ENCODE data around the gene TMEM123. TPM values are rescaled to one million over a fixed set of nuclear protein-coding genes. Genes with fewer than 3 reads are reported as not detected.

The TMEM123 gene
- total and polyA plus RNA-seq, 2 of the 13 experiments (the other 11 are each of a cell fraction or from before 2014, with no cell fraction given), result 365 to 2,761 TPM

DNA sequence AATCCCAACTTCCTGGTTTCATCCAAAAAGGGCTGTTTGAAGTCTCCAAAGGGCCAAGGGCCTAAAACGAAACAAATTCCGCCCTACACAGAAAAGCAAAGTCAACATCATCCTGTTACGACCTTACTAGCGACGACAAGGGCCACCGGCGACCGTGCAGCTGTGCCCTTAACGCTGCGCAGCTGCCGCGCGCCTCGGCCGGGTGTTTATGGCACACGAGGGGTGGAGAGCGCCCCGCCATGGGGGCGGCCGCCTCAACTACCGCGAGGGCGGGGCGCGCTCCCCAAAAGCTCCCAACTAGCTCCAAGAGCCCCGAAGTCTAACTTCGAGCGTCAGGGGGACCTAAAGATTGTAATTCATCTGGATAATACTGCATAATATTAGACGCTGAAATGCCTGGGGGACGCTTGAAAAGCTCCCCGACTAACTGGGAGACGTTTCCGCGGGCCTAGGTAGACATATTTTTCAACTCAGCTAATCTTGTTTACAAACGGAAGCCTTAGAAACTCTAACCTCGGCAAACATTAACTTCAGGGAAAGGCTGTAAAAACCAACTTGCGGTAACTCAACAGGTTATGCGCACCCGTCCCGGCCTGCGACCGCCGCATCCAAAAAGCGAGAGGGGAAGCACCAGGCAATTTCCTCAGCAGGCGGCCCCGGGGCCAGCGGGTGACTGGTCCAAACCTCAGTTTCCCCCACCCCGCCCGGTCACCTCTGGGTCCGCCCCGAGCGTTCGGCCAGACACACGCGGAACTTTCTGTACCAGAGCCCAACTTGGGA is 694 bp downstream of the TMEM123 start (continued):
- TF ChIP-seq, protein P1, sequence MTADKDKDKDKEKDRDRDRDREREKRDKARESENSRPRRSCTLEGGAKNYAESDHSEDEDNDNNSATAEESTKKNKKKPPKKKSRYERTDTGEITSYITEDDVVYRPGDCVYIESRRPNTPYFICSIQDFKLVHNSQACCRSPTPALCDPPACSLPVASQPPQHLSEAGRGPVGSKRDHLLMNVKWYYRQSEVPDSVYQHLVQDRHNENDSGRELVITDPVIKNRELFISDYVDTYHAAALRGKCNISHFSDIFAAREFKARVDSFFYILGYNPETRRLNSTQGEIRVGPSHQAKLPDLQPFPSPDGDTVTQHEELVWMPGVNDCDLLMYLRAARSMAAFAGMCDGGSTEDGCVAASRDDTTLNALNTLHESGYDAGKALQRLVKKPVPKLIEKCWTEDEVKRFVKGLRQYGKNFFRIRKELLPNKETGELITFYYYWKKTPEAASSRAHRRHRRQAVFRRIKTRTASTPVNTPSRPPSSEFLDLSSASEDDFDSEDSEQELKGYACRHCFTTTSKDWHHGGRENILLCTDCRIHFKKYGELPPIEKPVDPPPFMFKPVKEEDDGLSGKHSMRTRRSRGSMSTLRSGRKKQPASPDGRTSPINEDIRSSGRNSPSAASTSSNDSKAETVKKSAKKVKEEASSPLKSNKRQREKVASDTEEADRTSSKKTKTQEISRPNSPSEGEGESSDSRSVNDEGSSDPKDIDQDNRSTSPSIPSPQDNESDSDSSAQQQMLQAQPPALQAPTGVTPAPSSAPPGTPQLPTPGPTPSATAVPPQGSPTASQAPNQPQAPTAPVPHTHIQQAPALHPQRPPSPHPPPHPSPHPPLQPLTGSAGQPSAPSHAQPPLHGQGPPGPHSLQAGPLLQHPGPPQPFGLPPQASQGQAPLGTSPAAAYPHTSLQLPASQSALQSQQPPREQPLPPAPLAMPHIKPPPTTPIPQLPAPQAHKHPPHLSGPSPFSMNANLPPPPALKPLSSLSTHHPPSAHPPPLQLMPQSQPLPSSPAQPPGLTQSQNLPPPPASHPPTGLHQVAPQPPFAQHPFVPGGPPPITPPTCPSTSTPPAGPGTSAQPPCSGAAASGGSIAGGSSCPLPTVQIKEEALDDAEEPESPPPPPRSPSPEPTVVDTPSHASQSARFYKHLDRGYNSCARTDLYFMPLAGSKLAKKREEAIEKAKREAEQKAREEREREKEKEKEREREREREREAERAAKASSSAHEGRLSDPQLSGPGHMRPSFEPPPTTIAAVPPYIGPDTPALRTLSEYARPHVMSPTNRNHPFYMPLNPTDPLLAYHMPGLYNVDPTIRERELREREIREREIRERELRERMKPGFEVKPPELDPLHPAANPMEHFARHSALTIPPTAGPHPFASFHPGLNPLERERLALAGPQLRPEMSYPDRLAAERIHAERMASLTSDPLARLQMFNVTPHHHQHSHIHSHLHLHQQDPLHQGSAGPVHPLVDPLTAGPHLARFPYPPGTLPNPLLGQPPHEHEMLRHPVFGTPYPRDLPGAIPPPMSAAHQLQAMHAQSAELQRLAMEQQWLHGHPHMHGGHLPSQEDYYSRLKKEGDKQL (CRISPR knock-in tag; IDR thresholded peaks at IDR 0.05; ENCODE audit: low read depth), result 0 out of 2 replicates have a peak, but pooled peaks have one; percentile 45
- TF ChIP-seq RARG (CRISPR knock-in tag; IDR thresholded peaks at IDR 0.05; ENCODE audit: low read depth) (no peak), ZNF564 (CRISPR knock-in tag; IDR thresholded peaks at IDR 0.05) (0 out of 2 replicates have a peak, but pooled peaks have one; percentile 61), IKZF4 (CRISPR knock-in tag; IDR thresholded peaks at IDR 0.05; ENCODE audit: borderline replicate concordance, low read depth, not compliant biosample characterization) (no peak), ZFP90 (CRISPR knock-in tag; IDR thresholded peaks at IDR 0.05; ENCODE audit: borderline replicate concordance) (0 out of 2 replicates have a peak, but pooled peaks have one; percentile 51), ZNF891 (CRISPR knock-in tag; IDR thresholded peaks at IDR 0.05) (0 out of 2 replicates have a peak, but pooled peaks have one; percentile 30), ZNF121 (CRISPR knock-in tag; IDR thresholded peaks at IDR 0.05) (peak; percentile 55; the same call in 1 of the 2 replicates), ZNF138 (CRISPR knock-in tag; IDR thresholded peaks at IDR 0.05; ENCODE audit: low read depth) (peak; percentile 18; the same call in 1 of the 2 replicates)
- TF ChIP-seq, protein P2, sequence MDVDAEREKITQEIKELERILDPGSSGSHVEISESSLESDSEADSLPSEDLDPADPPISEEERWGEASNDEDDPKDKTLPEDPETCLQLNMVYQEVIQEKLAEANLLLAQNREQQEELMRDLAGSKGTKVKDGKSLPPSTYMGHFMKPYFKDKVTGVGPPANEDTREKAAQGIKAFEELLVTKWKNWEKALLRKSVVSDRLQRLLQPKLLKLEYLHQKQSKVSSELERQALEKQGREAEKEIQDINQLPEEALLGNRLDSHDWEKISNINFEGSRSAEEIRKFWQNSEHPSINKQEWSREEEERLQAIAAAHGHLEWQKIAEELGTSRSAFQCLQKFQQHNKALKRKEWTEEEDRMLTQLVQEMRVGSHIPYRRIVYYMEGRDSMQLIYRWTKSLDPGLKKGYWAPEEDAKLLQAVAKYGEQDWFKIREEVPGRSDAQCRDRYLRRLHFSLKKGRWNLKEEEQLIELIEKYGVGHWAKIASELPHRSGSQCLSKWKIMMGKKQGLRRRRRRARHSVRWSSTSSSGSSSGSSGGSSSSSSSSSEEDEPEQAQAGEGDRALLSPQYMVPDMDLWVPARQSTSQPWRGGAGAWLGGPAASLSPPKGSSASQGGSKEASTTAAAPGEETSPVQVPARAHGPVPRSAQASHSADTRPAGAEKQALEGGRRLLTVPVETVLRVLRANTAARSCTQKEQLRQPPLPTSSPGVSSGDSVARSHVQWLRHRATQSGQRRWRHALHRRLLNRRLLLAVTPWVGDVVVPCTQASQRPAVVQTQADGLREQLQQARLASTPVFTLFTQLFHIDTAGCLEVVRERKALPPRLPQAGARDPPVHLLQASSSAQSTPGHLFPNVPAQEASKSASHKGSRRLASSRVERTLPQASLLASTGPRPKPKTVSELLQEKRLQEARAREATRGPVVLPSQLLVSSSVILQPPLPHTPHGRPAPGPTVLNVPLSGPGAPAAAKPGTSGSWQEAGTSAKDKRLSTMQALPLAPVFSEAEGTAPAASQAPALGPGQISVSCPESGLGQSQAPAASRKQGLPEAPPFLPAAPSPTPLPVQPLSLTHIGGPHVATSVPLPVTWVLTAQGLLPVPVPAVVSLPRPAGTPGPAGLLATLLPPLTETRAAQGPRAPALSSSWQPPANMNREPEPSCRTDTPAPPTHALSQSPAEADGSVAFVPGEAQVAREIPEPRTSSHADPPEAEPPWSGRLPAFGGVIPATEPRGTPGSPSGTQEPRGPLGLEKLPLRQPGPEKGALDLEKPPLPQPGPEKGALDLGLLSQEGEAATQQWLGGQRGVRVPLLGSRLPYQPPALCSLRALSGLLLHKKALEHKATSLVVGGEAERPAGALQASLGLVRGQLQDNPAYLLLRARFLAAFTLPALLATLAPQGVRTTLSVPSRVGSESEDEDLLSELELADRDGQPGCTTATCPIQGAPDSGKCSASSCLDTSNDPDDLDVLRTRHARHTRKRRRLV (CRISPR knock-in tag; IDR thresholded peaks at IDR 0.05), result peak; percentile 19; the same call in 1 of the 2 replicates
- TF ChIP-seq, protein P3, sequence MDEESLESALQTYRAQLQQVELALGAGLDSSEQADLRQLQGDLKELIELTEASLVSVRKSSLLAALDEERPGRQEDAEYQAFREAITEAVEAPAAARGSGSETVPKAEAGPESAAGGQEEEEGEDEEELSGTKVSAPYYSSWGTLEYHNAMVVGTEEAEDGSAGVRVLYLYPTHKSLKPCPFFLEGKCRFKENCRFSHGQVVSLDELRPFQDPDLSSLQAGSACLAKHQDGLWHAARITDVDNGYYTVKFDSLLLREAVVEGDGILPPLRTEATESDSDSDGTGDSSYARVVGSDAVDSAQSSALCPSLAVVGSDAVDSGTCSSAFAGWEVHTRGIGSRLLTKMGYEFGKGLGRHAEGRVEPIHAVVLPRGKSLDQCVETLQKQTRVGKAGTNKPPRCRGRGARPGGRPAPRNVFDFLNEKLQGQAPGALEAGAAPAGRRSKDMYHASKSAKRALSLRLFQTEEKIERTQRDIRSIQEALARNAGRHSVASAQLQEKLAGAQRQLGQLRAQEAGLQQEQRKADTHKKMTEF (CRISPR knock-in tag; IDR thresholded peaks at IDR 0.05), result peak; percentile 73
- TF ChIP-seq, protein P4, sequence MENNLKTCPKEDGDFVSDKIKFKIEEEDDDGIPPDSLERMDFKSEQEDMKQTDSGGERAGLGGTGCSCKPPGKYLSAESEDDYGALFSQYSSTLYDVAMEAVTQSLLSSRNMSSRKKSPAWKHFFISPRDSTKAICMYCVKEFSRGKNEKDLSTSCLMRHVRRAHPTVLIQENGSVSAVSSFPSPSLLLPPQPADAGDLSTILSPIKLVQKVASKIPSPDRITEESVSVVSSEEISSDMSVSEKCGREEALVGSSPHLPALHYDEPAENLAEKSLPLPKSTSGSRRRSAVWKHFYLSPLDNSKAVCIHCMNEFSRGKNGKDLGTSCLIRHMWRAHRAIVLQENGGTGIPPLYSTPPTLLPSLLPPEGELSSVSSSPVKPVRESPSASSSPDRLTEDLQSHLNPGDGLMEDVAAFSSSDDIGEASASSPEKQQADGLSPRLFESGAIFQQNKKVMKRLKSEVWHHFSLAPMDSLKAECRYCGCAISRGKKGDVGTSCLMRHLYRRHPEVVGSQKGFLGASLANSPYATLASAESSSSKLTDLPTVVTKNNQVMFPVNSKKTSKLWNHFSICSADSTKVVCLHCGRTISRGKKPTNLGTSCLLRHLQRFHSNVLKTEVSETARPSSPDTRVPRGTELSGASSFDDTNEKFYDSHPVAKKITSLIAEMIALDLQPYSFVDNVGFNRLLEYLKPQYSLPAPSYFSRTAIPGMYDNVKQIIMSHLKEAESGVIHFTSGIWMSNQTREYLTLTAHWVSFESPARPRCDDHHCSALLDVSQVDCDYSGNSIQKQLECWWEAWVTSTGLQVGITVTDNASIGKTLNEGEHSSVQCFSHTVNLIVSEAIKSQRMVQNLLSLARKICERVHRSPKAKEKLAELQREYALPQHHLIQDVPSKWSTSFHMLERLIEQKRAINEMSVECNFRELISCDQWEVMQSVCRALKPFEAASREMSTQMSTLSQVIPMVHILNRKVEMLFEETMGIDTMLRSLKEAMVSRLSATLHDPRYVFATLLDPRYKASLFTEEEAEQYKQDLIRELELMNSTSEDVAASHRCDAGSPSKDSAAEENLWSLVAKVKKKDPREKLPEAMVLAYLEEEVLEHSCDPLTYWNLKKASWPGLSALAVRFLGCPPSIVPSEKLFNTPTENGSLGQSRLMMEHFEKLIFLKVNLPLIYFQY (CRISPR knock-in tag; IDR thresholded peaks at IDR 0.05; ENCODE audit: borderline replicate concordance), result peak; percentile 45; the same call in 1 of the 2 replicates

All from HepG2 (cell line).